H54 (cell line): ENCODE data around the gene IFI27L1.
A peak's percentile ranks its signal among the peaks of the same experiment; 100 is the strongest.

Source experiments
- DNase-seq: peaks from one replicate; pipeline ENCODE4 v3.0.0; 2011; ENCODE audit warnings: low spot score, mixed read lengths; ENCODE audit not compliant: insufficient read length
- FAIRE-seq: peaks from 3 replicates; lab custom pipeline; 2011; peaks lifted over from hg19 to GRCh38; lab: Jason Lieb, UNC
- POLR2A ChIP-seq: IDR thresholded peaks from 2 replicates; pipeline ENCODE4 v1.6.1; 2011; ENCODE audit warnings: low read depth, mild to moderate bottlenecking, low read length

Gene IFI27L1

GRCh38 chr14:94079891-94080620, 1.1 kb upstream of the IFI27L1 start:
- no peak for DNase-seq
- no peak for TF ChIP-seq POLR2A
- FAIRE-seq: no peak

- FAIRE-seq: no peak
Observed at GRCh38 chr14:94081386-94081820, 293 bp downstream of the IFI27L1 start.

GRCh38 chr14:94087891-94088290, 6.8 kb downstream of the IFI27L1 start:
- TF ChIP-seq POLR2A: no peak
- DNase-seq: no peak
- FAIRE-seq: peak; percentile 38

More at GRCh38 chr14:94081386-94081820, 293 bp downstream of the IFI27L1 start:
- DNase-seq: no peak
- no peak for TF ChIP-seq POLR2A

GRCh38 chr14:94088516-94088915, 7.4 kb downstream of the IFI27L1 start:
- no peak for DNase-seq
- no peak for TF ChIP-seq POLR2A
- peak; percentile 30 for FAIRE-seq

GRCh38 chr14:94089479-94089878, 8.4 kb downstream of the IFI27L1 start:
- TF ChIP-seq POLR2A: no peak
- FAIRE-seq: no peak
- no peak for DNase-seq

GRCh38 chr14:94093418-94093817, 12.3 kb downstream of the IFI27L1 start:
- no peak for TF ChIP-seq POLR2A
- no peak for DNase-seq

GRCh38 chr14:94097091-94097490, 16.0 kb downstream of the IFI27L1 start:
- FAIRE-seq (no peak), DNase-seq (no peak)
- TF ChIP-seq POLR2A: no peak

More at GRCh38 chr14:94093418-94093817, 12.3 kb downstream of the IFI27L1 start:
- FAIRE-seq: no peak

- no peak for TF ChIP-seq POLR2A
- no peak for DNase-seq
- no peak for FAIRE-seq
Observed at GRCh38 chr14:94098326-94098992, 17.3 kb downstream of the IFI27L1 start.

- FAIRE-seq (no peak), DNase-seq (no peak)
- no peak for TF ChIP-seq POLR2A
Observed at GRCh38 chr14:94099006-94099405, 17.9 kb downstream of the IFI27L1 start.

GRCh38 chr14:94100847-94101246, 19.7 kb downstream of the IFI27L1 start:
- no peak for TF ChIP-seq POLR2A
- FAIRE-seq (peak; percentile 93), DNase-seq (peak; percentile 87)

- FAIRE-seq (no peak), DNase-seq (no peak)
- no peak for TF ChIP-seq POLR2A
Observed at GRCh38 chr14:94101748-94102147, 20.6 kb downstream of the IFI27L1 start.

GRCh38 chr14:94102768-94103482, 21.8 kb downstream of the IFI27L1 start:
- DNase-seq: no peak
- TF ChIP-seq POLR2A: no peak
- FAIRE-seq: no peak

- no peak for TF ChIP-seq POLR2A
- FAIRE-seq (no peak), DNase-seq (no peak)
Observed at GRCh38 chr14:94103554-94104150, 22.5 kb downstream of the IFI27L1 start.

- no peak for DNase-seq
- TF ChIP-seq POLR2A: no peak
- no peak for FAIRE-seq
Observed at GRCh38 chr14:94104731-94105130, 23.6 kb downstream of the IFI27L1 start.
